GM21390 (cell line): ENCODE measurements around the gene MOB4.
A peak's percentile ranks its signal among the peaks of the same experiment; 100 is the strongest.
"Not testable (repeated sequence)": the region's sequence is repeated elsewhere in the genome, so short reads cannot be mapped to it uniquely, and the experiment has no call there.

Experiments used
- ATAC-seq: cut with Tn5 transposase; IDR thresholded peaks from one replicate; pipeline ENCODE4 v1.9.1; 2021; ENCODE audit not compliant: unreplicated experiment

The MOB4 gene

DNA sequence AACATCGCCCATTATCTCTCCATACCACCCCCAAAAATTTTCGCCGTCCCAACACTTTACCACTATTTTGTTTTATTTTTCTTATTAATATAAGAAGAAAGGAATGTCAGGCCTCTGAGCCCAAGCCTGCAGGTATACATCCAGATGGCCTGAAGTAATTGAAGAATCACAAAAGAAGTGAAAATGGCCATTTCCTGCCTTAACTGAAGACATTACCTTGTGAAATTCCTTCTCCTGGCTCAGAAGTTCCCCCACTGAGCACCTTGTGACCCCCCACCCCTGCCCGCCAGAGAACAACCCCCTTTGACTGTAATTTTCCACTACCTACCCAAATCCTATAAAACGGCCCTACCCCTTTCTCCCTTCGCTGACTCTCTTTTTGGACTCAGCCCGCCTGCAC is 71.4 kb downstream of the MOB4 start:
- ATAC-seq: not testable (repeated sequence)

DNA sequence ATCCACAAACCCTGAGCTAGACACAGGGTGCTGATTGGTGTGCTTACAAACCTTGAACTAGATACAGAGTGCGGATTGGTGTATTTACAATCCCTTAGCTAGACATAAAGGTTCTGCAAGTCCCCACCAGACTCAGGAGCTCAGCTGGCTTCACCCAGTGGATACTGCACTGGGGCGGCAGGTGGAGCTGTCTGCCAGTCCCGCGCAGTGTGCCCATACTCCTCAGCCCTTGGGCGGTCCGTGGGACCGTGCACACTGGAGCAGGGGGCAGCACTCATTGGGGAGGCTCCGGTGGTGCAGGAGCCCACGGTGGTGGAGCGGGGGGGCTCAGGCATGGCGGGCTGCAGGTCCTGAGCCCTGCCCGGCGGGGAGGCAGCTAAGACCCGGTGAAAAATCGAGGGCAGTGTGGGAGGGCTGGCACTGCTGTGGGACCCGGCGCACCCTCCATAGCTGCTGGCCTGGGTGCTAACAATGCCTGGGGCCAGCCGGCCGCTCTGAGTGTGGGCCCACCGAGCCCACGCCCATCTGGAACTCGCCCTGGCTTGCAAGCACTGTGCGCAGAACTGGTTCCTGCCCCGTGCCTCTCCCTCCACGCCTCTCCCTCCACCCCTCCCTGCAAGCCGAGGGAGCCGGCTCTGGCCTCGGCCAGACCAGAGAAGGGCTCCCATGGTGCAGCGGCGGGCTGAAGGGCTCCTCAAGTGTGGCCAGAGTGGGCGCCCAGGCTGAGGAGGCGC is 75.6 kb downstream of the MOB4 start:
- no peak for ATAC-seq

GRCh38 chr2:197596766-197597165 is 80.9 kb downstream of the MOB4 start:
- no peak for ATAC-seq

DNA sequence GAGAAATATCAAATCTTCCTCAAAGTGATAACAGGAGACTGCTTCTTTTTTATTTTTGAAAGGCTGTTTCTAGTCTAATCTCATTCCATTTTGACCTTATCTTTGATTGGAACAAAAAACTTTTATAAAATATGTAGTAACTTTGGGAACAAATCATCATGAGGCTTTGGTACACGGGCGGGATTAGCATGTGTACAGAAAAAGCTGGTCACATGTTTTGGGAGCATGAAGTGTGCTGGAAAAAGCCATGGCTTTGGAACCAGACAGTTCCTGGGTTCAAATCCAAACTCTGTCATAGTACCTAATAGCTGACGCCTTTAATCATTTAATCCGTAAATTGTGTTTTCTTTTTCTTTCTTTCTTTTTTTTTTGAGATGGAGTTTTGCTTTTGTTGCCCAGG is 81.3 kb downstream of the MOB4 start:
- ATAC-seq: no peak

- no peak for ATAC-seq
Observed at GRCh38 chr2:197598450-197598849, 82.6 kb downstream of the MOB4 start.

GRCh38 chr2:197599285-197599965 is 83.6 kb downstream of the MOB4 start:
- peak; percentile 68 for ATAC-seq

- no peak for ATAC-seq
Observed at GRCh38 chr2:197600306-197600705, 84.4 kb downstream of the MOB4 start.

- ATAC-seq: no peak
Observed at GRCh38 chr2:197601726-197602125, 85.9 kb downstream of the MOB4 start.
